Measurements from ENCODE around the gene TAF15. TPM values are rescaled to one million over a fixed set of nuclear protein-coding genes. Genes with fewer than 3 reads are reported as not detected.

Gene TAF15
- total and polyA plus RNA-seq, 2 of the 13 experiments (the other 11 are each of a cell fraction or from before 2014, with no cell fraction given), result 25.2 to 26.5 TPM

DNA sequence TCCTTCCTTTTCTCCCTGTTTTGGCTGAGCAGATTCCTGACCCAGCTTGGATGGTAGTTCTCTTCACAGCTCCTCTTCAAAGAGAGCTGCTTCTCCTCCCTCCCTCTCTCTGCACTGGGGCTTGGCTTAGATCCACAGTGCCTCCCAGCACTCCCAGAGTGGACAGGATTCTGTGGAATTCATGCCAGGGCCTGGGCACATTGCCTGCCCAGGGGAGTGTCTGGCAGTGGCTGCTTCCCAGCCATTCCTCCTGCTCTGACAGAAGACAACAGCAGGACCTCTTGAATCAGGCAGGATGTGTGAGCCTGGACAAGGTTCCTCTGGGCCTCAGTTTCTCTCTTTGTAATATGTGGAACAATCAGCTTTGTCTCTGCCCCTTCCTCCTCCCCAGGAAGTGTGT is 9.3 kb upstream of the TAF15 start:
- intact Hi-C loops (cut with micrococcal nuclease; ENCODE audit: unreplicated experiment) (no loop called here), in situ Hi-C loops (cut with HindIII; ENCODE audit: extremely low pct_ligation_motif_present, low pct_unique_long_range_greater_than_20kb) (loop anchor here (25.0 kb wide), 1 partner anchor 88 kb away; no protein-coding TSS in a partner anchor)
- ChIA-PET POLR2A (no interaction called here), CTCF (ENCODE audit: low intra/inter-chr PET ratio, low total read pairs) (no interaction called here)
- FAIRE-seq (no peak), DNase-seq (ENCODE audit: low spot score) (no peak), ATAC-seq (no peak)
- Histone ChIP-seq H4K20me1 (ENCODE audit: insufficient read depth, low read length) (no peaks in the 10 kb centered on the region), H3K4me2 (ENCODE audit: low read depth, low read length) (no peak overlapping the region), H3K27me3 (ENCODE audit: control insufficient read depth in 1 of 2, insufficient read depth in 2 of 2, low read length in 2 of 2) (peaks cover 7 to 35% of the 10 kb centered on the region in 2 experiments; a peak in 4 of 5 replicates), H3K27ac (ENCODE audit: extremely low read length, insufficient read depth, low read length) (no peak overlapping the region), H3K4me3 (replicated peaks in 1 of 3; ENCODE audit: insufficient read depth in 1 of 3, low read depth in 2 of 3, low read length in 3 of 3) (no peak overlapping the region), H3K9me3 (ENCODE audit: low read length) (no peaks in the 10 kb centered on the region), H3K9ac (ENCODE audit: insufficient read depth, low read depth, low read length) (no peak overlapping the region), H3K36me3 (replicated peaks in 1 of 2; ENCODE audit: control insufficient read depth in 1 of 2, insufficient read depth in 2 of 2, low read length in 2 of 2) (no peaks in the 10 kb centered on the region), H3K4me1 (ENCODE audit: insufficient read depth, low read length) (peaks cover 12% of the 10 kb centered on the region), H3K79me2 (ENCODE audit: insufficient read depth, low read length) (no peaks in the 10 kb centered on the region), H2AFZ (ENCODE audit: low read length) (no peak overlapping the region)
- TF ChIP-seq, protein P1, sequence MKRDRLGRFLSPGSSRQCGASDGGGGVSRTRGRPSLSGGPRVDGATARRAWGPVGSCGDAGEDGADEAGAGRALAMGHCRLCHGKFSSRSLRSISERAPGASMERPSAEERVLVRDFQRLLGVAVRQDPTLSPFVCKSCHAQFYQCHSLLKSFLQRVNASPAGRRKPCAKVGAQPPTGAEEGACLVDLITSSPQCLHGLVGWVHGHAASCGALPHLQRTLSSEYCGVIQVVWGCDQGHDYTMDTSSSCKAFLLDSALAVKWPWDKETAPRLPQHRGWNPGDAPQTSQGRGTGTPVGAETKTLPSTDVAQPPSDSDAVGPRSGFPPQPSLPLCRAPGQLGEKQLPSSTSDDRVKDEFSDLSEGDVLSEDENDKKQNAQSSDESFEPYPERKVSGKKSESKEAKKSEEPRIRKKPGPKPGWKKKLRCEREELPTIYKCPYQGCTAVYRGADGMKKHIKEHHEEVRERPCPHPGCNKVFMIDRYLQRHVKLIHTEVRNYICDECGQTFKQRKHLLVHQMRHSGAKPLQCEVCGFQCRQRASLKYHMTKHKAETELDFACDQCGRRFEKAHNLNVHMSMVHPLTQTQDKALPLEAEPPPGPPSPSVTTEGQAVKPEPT (CRISPR knock-in tag; IDR thresholded peaks at IDR 0.05; ENCODE audit: low read depth), result no peak
- TF ChIP-seq ZNF124 (CRISPR knock-in tag; IDR thresholded peaks at IDR 0.05), result no peak
- TF ChIP-seq KLF16 (CRISPR knock-in tag; IDR thresholded peaks at IDR 0.05), result no peak
- TF ChIP-seq, protein P2, sequence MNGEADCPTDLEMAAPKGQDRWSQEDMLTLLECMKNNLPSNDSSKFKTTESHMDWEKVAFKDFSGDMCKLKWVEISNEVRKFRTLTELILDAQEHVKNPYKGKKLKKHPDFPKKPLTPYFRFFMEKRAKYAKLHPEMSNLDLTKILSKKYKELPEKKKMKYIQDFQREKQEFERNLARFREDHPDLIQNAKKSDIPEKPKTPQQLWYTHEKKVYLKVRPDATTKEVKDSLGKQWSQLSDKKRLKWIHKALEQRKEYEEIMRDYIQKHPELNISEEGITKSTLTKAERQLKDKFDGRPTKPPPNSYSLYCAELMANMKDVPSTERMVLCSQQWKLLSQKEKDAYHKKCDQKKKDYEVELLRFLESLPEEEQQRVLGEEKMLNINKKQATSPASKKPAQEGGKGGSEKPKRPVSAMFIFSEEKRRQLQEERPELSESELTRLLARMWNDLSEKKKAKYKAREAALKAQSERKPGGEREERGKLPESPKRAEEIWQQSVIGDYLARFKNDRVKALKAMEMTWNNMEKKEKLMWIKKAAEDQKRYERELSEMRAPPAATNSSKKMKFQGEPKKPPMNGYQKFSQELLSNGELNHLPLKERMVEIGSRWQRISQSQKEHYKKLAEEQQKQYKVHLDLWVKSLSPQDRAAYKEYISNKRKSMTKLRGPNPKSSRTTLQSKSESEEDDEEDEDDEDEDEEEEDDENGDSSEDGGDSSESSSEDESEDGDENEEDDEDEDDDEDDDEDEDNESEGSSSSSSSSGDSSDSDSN (CRISPR knock-in tag; IDR thresholded peaks at IDR 0.05), result no peak
- TF ChIP-seq KLF11 (CRISPR knock-in tag; IDR thresholded peaks at IDR 0.05), result no peak
- no peak for TF ChIP-seq ZNF263 (CRISPR knock-in tag; IDR thresholded peaks at IDR 0.05)
- no peak for TF ChIP-seq MYNN (CRISPR knock-in tag; IDR thresholded peaks at IDR 0.05; ENCODE audit: low read depth)
- TF ChIP-seq ZNF761 (CRISPR knock-in tag; conservative IDR thresholded peaks at IDR 0.05), result no peak
- no TSS peak for BruUV-seq (replicated peaks)

Data from HepG2 (cell line).